Neuronal stem cell (in vitro differentiated cells): ENCODE data around the gene SHISA7.
A peak's percentile ranks its signal among the peaks of the same experiment; 100 is the strongest.

Experiments
- DNase-seq: peaks from one replicate; pipeline ENCODE4 v3.0.0-alpha.2; 2013; ENCODE audit warnings: low spot score
- H2AFZ ChIP-seq: one replicate; pipeline ENCODE4 v1.6.1; 2013; ENCODE audit warnings: mild to moderate bottlenecking, low read length, inconsistent platforms
- H2AK5ac ChIP-seq: 2 replicates; pipeline ENCODE4 v1.6.1; 2013; ENCODE audit warnings: low read depth, mild to moderate bottlenecking, inconsistent platforms, low read length, moderate library complexity, mixed read lengths
- H2BK120ac ChIP-seq: 2 replicates; pipeline ENCODE4 v1.6.1; 2013; ENCODE audit warnings: low read depth, mild to moderate bottlenecking, inconsistent platforms, low read length, moderate library complexity, mixed read lengths
- H2BK12ac ChIP-seq: one replicate; pipeline ENCODE4 v1.6.1; 2013; ENCODE audit warnings: low read length, inconsistent platforms
- H2BK15ac ChIP-seq: 2 replicates; pipeline ENCODE4 v1.6.1; 2013; ENCODE audit warnings: mild to moderate bottlenecking, low read length, inconsistent platforms, mixed read lengths
- H2BK5ac ChIP-seq: one replicate; pipeline ENCODE4 v1.6.1; 2013; ENCODE audit warnings: inconsistent platforms, mild to moderate bottlenecking, low read length, moderate library complexity
- H3K14ac ChIP-seq: one replicate; pipeline ENCODE4 v1.6.1; 2013; ENCODE audit warnings: low read length, inconsistent platforms
- H3K18ac ChIP-seq: 2 replicates; pipeline ENCODE4 v1.6.1; 2013; ENCODE audit warnings: low read length, inconsistent platforms
- H3K23ac ChIP-seq: 2 replicates; pipeline ENCODE4 v1.6.1; 2013; ENCODE audit warnings: low read depth, mild to moderate bottlenecking, mixed read lengths, low read length, inconsistent platforms; ENCODE audit not compliant: poor library complexity
- H3K27ac ChIP-seq: replicated peaks from 3 replicates; pipeline ENCODE4 v1.5.1; 2013; ENCODE audit warnings: low read length, inconsistent platforms
- H3K27me3 ChIP-seq, 3 experiments: 2 replicates each; pipeline ENCODE4 v1.6.1; 2013; ENCODE audit warnings: low read length in 3 of 3, mild to moderate bottlenecking in 2 of 3, inconsistent platforms in 1 of 3, low read depth in 1 of 3, mixed read lengths in 1 of 3, moderate library complexity in 1 of 3; ENCODE audit not compliant: control insufficient read depth in 3 of 3, insufficient read depth in 3 of 3
- H3K36me3 ChIP-seq, 2 donors: replicated peaks in 1 of 2; 2 replicates each; pipeline ENCODE4 v1.6.1; 2013; ENCODE audit warnings: low read length in 2 of 2; ENCODE audit not compliant: control insufficient read depth in 2 of 2, insufficient read depth in 2 of 2
- H3K4ac ChIP-seq: 2 replicates; pipeline ENCODE4 v1.6.1; 2013; ENCODE audit warnings: inconsistent platforms, mild to moderate bottlenecking, low read length, moderate library complexity
- H3K4me1 ChIP-seq, 2 donors: 1 replicate in 1 of 2; 2 replicates in 1 of 2; pipeline ENCODE4 v1.6.1; 2013; ENCODE audit warnings: low read length in 2 of 2, low read depth in 1 of 2; ENCODE audit not compliant: control insufficient read depth in 2 of 2, insufficient read depth in 1 of 2
- H3K4me2 ChIP-seq: one replicate; pipeline ENCODE4 v1.6.1; 2013; ENCODE audit warnings: mild to moderate bottlenecking, low read length, inconsistent platforms; ENCODE audit not compliant: insufficient read depth, poor library complexity, severe bottlenecking
- H3K4me3 ChIP-seq, 2 donors: 2 replicates each; pipeline ENCODE4 v1.5.1; 2013; ENCODE audit warnings: low read length in 2 of 2, mild to moderate bottlenecking in 2 of 2, inconsistent platforms in 1 of 2, moderate library complexity in 1 of 2
- H3K79me1 ChIP-seq: one replicate; pipeline ENCODE4 v1.6.1; 2013; ENCODE audit warnings: low read depth, mild to moderate bottlenecking, inconsistent platforms, low read length, moderate library complexity
- H3K9ac ChIP-seq: one replicate; pipeline ENCODE4 v1.6.1; 2013; ENCODE audit warnings: mild to moderate bottlenecking, low read depth, low read length, inconsistent platforms; ENCODE audit not compliant: poor library complexity
- H3K9me3 ChIP-seq, 2 donors: replicated peaks in 1 of 2; 2 replicates each; pipeline versions ENCODE3 to v1.6.1; 2013; ENCODE audit warnings: low read length in 2 of 2, mild to moderate bottlenecking in 2 of 2, inconsistent platforms in 1 of 2, low read depth in 1 of 2, mixed read lengths in 1 of 2, moderate library complexity in 1 of 2; ENCODE audit not compliant: control insufficient read depth in 2 of 2, insufficient read depth in 1 of 2
- H4K8ac ChIP-seq: one replicate; pipeline ENCODE4 v1.6.1; 2013; ENCODE audit warnings: low read depth, mild to moderate bottlenecking, inconsistent platforms, low read length, moderate library complexity
- H4K91ac ChIP-seq: one replicate; pipeline ENCODE4 v1.6.1; 2013; ENCODE audit warnings: low read length, low read depth, mild to moderate bottlenecking, inconsistent platforms; ENCODE audit not compliant: poor library complexity
- WGBS, 2 donors: extraction: QIAGEN DNeasy Blood & Tissue Kit; methylation state at CpG; one replicate each; pipeline ENCODE4 v1.1.7; 2013; ENCODE audit warnings: missing lambda C conversion rate in 2 of 2, mixed read lengths in 1 of 2; ENCODE audit not compliant: insufficient read length in 2 of 2, insufficient replicate concordance in 1 of 2; ENCODE audit errors: extremely low coverage in 2 of 2; 5-methylcytosine and 5-hydroxymethylcytosine counted together

The SHISA7 gene

DNA sequence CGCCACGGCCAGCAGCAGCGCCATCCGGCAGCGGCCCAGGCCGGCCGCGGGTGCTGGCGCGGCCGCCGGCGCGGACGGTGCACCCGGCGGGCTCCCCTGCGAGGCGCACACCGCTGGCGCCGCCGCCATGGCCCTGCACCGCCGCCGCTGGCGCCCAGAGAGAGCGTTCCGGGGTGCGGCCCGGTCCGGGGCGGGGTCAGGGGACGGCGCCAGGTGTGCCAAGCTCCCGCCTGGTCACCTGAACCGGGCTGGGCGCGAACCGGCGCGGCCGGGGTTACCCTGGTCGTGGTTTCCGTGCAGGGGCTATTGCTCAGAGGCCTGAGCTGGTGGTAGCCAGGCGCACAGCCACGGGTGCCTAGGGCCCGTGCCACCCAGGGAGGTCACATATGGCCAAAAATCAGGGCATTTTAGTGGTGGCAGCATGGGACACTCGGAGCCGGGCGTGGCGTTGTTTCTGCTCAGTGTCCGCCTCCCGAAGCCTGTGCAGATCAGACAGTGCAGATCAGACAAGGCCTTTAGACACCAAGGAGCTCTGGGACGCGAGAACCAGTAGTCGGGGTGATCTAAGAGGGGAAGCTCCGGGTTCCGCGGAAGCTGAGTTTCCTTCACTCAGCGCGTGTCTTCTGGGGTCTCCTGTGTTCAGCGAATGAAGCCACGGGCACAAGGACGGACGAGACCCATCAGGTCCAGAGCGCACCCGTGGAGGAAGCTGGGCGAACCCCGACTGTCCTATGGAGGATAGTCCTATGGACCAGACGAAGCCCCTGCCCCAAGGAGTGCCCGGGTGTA lies 58.8 kb downstream of the SHISA7 start, which contains the start of gene TMEM238:
TSS of gene TMEM238 (minus strand) at position 162 of the 789 bp plus-strand sequence. CDS start at position 129, 33 bp downstream.
- no peak for DNase-seq
- Histone ChIP-seq H3K18ac (peak within 1 kb of the TSS; percentile 97), H3K4me3 (peak within 1 kb of the TSS; percentile 82 to 89), H4K91ac (no peak within 1 kb of the TSS), H3K79me1 (peaks cover 21% of the 10 kb centered on the region), H3K27me3 (peaks cover 0 to 3% (median 0%) of the 10 kb centered on the region in 3 experiments), H3K9ac (peak within 1 kb of the TSS; percentile 95), H3K4me1 (peaks cover 29 to 33% of the 10 kb centered on the region in 2 donors), H2BK120ac (no peak within 1 kb of the TSS), H3K27ac (peak within 1 kb of the TSS; percentile 36), H3K9me3 (peaks cover 2% of the 10 kb centered on the region in 2 donors), H2BK15ac (peak within 1 kb of the TSS; percentile 46), H2AFZ (peak within 1 kb of the TSS; percentile 92), H4K8ac (no peak within 1 kb of the TSS), H3K14ac (no peak within 1 kb of the TSS), H3K23ac (peak within 1 kb of the TSS; percentile 75), H3K36me3 (peaks cover 25 to 30% of the 10 kb centered on the region in 2 donors), H3K4me2 (peak within 1 kb of the TSS; percentile 94), H2BK12ac (no peak within 1 kb of the TSS), H2AK5ac (peak within 1 kb of the TSS; percentile 86), H3K4ac (peak within 1 kb of the TSS; percentile 72), H2BK5ac (no peak within 1 kb of the TSS)
- no CpG with 5 or more reads among the region's 72 CpGs for WGBS, 2 donors

GRCh38 chr19:55383279-55384130 lies 59.6 kb downstream of the SHISA7 start:
- Histone ChIP-seq H3K23ac (peak overlapping the region; percentile 75), H3K18ac (peak overlapping the region; percentile 97), H2BK5ac (no peak overlapping the region), H3K9ac (peak overlapping the region; percentile 95), H3K14ac (no peak overlapping the region), H3K79me1 (peaks cover 19% of the 10 kb centered on the region), H3K4me1 (peaks cover 29 to 30% of the 10 kb centered on the region in 2 donors), H4K91ac (no peak overlapping the region), H4K8ac (no peak overlapping the region), H2AFZ (peak overlapping the region; percentile 50), H3K4me2 (peak overlapping the region; percentile 94), H2AK5ac (peak overlapping the region; percentile 86), H3K36me3 (peaks cover 17 to 21% of the 10 kb centered on the region in 2 donors), H3K27ac (peak overlapping the region; percentile 36), H2BK12ac (no peak overlapping the region), H2BK120ac (no peak overlapping the region), H3K4ac (peak overlapping the region; percentile 72), H3K27me3 (peaks cover 0 to 5% (median 0%) of the 10 kb centered on the region in 3 experiments), H3K9me3 (peaks cover 2% of the 10 kb centered on the region in 2 donors), H3K4me3 (peak overlapping the region; percentile 29 to 82), H2BK15ac (peak overlapping the region; percentile 46)
- no CpG with 5 or more reads among the region's 88 CpGs for WGBS, 2 donors
- peak; percentile 64 for DNase-seq

- Histone ChIP-seq H3K4me1 (peaks cover 27 to 28% of the 10 kb centered on the region in 2 donors), H3K4me3 (no peak overlapping the region), H3K27me3 (peaks cover 0 to 13% (median 0%) of the 10 kb centered on the region in 3 experiments), H2BK120ac (no peak overlapping the region), H3K4me2 (no peak overlapping the region), H3K18ac (no peak overlapping the region), H3K23ac (no peak overlapping the region), H3K79me1 (peaks cover 13% of the 10 kb centered on the region), H2AK5ac (peak overlapping the region; percentile 33), H4K8ac (no peak overlapping the region), H3K4ac (no peak overlapping the region), H2BK5ac (no peak overlapping the region), H3K14ac (no peak overlapping the region), H3K9me3 (peaks cover 2% of the 10 kb centered on the region in 2 donors), H3K36me3 (peaks cover 8 to 12% of the 10 kb centered on the region in 2 donors), H2BK12ac (no peak overlapping the region), H2BK15ac (no peak overlapping the region), H4K91ac (no peak overlapping the region), H3K9ac (no peak overlapping the region), H2AFZ (no peak overlapping the region), H3K27ac (no peak overlapping the region)
- DNase-seq: no peak
- no CpG with 5 or more reads among the region's 3 CpGs for WGBS, 2 donors
Measured at GRCh38 chr19:55382522-55383054, 60.5 kb downstream of the SHISA7 start.
